Fibroblast of peridontal ligament (primary cell): ENCODE data around the gene MAML3.

ENCODE experiments used
- DNase-seq: peaks from one replicate; pipeline ENCODE4 v3.0.0-alpha.2; 2010; ENCODE audit errors: extremely low read depth

The MAML3 gene

DNA sequence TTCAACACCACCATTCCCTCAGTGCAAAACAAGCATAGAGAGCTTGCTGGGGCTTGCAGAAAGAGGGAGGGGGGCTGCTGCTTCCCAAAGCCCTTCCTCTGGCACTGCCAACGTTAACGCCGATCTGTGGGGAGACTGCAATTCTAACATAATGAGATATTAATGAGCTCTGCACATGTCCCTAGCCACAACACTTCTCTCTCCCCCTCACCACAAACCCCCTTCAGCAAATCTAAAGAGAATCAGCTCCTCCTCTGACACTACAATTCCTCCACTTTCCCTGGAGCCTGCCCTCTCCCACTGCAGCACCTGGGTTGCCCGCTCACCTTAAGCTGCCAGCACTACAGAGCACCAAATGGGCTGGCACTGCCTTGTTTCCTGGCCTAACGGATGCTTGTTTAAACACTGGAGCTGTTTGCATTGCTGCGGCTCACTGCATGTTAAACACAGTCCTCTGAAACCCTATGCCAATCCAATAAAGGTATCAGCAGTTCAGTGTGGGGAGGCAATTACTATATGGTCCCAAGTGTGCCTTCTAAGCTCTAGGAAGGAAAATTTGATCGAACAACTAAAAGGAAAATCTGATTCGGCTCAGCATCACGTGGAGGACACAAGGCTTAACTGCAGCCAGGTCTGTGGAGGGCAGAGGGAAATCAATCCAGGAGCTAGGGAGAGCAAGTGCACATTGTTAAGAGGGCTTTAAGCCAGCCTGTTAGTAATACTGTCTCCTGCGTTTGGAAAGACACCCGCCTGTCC lies 232.4 kb downstream of the MAML3 start:
- no peak for DNase-seq

DNA sequence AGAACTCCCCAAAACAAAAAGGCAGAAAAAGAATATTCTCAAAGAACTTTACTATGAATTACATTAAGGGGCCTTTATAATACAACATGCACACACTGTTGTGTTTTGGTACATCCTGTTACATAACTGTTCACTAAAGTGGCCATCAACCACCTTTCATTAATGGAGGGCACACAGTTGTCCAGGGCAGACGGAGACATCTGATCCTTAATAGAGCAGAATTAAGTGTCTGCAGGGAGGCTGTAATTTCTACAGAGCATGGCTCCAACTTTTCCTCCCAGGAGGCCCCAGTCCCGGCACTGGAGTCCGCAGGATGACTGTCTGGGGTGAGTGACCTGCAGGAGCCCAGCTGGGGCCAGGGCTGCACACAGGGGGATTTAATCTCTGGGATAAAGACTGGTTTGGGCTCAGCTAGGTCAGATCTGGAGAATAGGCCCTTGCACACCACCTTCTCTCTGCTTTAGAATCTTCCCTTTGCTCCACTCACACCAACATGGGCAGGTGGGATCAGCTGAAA lies 233.4 kb downstream of the MAML3 start:
- no peak for DNase-seq

DNA sequence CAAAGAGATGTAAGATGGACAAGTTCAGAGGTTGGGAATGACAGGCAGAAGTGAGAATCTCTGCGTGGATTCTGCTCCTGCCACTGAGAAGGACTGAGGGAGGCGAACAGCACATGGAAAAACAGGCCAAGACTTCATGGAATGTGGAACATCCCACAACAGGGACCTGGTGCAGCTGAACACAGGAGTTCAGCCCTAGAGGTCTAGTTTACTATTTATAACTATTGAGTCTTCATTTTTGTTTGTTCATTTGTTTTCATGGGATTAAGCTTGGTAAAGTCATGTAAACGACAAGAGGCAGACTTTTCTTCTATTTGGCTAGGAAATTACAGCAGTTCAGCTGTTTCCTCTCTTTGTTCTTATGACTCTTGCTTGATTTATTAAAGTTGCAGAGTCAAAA lies 234.5 kb downstream of the MAML3 start:
- DNase-seq, result peak; percentile 62

DNA sequence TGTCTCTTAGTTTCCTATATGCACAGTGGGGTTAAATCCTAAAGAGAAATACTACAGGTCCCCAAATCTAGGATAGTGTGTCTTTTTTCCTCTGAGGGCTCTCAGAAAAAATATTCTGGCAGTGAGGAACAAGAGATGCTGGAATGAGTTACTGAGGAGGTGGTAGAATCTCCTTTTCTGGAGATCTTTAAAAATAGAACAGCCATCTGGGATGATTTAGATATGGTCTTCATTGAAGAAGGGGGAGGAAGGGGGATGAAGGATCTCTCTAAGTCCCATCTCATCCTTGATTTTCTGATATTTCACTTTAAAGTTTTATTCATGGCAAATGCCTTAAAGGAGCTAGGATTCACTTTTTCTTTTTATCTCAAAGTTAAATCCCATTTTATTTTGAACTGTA lies 235.0 kb downstream of the MAML3 start:
- DNase-seq, result peak; percentile 63

DNA sequence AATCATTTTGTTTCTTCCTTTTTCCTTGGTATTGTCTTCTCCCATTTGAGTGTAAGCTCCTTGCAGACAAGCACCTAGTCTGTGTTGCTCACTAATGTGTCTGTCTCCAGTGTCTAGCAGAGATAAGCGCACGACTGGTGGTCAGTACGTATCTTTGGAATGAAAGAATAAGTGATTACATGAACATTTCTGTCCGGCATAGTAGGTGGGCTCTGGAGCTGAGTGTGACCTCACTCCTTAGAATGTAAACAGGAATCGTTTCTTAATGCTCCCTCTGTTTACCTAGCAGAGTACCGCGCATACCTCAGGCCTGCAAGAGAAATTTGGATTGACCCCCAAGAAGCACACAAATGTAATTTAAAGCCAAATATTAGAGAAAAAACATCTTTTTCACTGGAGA lies 235.4 kb downstream of the MAML3 start:
- no peak for DNase-seq

DNA sequence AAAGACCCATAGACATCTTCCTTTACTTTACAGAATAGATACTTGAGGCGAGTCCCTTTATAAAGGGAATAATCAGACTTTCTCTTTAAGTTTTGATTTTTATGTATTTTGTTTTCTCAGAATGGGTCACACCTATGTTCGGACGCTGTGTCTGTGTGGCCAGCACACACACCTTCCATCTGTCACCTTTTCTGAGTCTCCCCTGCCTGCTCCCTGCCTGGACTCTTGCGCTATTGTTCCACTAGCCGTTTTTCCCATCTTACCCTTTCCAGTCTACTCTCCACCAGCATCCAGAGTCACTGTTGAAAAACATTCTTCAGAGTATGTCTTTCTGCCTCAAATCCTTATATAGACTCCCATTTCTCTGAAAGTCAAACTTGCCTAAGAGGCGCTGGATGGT lies 236.1 kb downstream of the MAML3 start:
- no peak for DNase-seq

DNA sequence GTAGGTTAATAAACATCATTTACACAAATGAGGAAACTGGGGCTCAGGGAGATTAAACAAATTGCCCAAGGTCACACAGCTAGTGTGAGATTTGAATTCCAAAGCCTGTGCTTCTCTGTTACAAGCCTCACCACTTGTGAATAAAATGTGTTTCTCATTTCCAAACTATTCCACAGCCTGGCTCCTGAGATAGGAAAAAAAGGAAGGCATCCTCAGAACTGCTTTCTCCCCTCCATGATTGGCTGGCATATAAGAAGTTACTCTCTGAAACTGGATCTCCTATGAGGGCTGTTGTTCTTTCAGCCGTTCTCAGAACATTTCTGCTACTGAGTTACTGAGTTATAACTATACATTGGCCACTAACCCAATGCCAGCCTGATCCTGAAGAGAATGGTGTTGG lies 237.9 kb downstream of the MAML3 start:
- peak; percentile 61 for DNase-seq

DNA sequence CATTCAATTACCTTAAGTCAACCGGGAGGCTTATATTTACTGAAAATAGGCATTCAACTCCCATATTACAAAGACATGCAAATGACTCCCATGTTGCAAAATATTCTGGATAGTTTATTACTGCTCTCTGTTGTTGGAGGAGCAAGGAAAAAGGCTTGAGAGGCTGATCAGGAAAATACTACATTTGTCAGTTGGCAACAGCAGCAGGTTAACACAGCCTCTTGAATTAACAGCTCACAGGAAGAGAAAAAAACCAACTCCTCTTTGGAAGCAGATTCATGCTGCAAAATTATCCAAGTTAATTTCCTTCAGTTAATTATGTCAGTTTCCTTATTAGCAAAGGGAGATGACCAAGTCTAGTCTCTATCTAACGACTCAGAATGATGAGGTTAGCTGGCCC lies 238.9 kb downstream of the MAML3 start:
- DNase-seq, result no peak

DNA sequence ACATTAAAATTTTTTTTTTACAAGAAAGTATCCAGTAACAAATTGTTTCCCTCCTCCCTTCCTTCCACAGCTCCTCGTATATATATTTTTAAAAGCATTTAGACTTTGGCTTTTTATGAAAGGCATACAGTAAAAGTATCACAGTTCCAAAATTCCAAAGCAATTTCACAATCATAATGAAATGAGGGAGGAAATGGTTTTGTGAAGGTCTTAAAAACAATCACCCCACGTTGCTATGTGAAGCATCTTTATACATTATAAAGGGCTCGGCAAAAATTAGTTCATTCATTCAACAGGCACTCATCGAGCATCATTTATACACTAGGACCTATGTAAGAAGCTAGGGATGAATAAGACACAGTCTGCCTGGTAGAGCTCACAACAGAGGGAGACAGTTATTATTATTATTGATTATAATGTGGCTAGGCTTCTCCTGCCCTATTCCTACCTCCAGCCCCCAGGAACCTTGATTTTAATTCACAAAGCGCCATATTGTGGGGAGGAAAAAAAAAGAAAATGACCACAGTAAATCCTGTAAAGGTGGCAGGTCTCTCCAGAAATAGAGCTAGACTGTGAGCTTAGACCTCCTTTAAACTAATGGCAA lies 239.9 kb downstream of the MAML3 start:
- peak; percentile 84 for DNase-seq

DNA sequence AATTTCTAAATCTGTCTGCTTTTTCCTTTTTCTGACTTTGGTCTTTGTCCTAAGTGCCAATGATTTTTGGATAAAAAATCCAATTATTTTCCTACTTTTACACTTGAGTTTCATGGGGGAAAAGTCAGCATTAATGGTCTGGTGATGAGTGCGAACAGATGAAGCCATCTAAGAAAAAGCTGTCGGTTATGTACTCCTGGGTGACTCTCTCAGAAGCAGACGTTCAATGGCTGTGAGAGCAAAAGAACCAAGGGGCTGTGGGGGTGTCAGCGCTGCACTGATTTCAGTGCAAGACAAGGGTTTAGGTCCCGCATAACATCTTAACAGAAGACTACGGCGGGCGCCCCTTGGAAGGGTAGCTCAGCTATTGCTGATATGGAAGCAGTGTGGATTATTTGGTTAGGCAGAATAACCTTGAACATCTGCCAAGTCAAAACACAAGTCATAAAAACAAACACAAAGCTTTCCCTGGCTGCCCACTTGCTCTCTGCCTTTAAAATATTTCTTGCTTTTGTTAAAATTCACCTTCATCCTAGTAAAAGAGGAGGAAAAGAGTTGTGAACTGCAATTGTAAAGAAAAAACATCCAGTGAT lies 240.5 kb downstream of the MAML3 start:
- DNase-seq, result peak; percentile 57

DNA sequence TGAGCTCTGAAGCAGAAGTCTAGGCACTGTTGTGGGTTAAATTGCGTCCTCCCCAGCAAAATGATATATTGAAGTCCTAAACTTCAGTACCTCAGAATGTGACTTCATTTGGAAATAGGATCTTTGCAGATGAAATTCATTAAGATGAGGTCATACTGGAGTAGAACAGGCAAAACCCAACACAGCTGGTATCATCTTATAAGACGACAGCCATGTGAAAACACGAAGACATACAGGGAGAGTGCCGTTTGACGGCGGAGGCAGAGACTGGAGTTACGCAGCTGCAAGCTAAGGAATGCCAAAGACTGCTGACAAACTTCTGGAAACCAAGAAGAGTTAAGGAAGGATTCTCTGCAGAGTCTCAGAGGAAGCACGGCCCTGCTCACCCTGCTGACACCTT lies 241.5 kb downstream of the MAML3 start:
- DNase-seq, result peak; percentile 31

DNA sequence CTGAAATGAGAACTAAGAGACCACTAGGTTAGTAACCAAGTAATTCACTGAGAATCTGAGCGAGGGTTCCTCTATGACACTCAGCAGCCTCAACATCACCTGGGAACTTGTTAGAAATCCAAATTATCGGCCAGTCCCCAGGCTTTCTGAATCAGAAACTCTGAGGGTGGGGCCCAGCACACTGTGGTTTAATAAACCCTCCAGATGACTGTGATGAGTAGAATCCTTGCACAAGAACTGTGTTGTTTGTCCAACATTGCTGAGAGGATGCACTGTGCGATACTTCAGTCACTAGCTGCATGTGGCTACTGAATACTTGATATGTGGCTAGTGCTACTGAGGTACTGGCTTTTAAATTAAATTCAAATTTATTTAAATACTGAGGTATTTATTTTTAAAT lies 243.9 kb downstream of the MAML3 start:
- peak; percentile 13 for DNase-seq

DNA sequence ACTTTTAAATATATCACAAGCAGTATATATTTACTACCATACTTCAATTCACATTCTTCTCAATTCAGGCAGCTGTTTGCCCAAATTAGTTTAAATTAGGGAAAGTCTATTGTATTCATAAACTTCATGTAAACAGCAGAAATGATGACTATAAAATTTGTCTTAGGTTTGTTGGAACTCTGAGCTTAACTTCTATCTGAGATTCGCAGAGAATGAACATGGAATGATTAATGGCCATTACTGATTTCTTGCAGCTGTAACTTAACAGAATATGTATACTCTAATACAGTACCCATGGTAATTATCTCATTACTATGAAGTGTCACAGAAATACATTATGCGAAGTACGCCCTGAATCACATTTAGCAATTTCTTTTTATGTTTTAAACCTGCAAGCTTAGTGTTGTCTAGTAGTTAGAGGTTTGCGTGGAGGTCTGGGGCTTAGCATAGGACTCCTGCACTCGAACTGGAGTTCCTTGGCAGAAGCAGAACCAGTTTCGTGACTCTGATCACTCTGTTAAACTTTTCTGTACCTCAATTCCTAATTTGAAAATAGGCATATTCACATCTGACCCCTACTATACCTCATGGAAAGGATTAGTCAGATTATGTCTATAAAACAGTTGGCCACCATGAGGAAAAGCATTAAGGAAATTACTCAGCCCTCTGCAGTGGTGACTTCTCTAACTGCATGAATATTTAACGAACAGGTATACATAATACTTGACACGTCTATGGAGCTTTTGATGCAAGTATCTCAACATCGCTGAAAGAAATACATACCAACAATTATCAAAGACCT lies 245.1 kb downstream of the MAML3 start:
- no peak for DNase-seq

DNA sequence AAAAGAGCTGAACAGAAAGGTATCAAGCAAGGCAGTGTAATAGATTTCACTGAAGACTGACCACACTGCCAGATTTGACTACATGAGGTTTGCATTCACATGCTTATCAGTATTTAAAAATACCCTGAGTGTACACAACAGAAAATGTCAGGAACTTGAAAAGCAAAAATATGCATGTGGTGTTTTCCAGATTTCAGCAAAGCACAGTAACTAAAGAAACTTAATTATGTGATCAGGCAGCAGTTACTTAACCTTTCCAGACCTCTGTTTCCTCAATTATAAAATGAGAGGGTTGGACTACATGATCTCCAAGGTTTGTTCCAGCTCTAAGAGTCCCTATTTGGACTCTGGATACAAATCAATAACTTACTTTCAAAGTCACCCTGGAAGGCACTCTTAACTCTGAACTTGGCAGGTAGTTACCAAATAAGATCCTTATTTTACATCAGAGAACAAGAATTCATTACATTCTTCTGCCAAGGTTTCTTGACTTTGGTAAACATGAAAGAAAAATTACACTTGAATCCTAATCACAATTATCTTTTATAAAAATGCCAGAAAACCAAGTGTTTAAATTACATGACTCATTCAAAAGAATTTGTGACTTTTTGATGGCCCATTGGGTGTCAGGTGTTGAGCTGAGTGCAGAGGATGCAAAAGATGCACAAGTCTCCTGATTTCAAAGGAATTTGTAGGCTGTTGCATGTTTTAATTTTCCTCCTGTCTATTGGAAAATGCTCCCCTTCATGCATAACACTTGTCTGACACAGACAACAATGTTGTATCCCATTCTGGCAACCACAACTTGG lies 246.8 kb downstream of the MAML3 start:
- DNase-seq, result peak; percentile 27

DNA sequence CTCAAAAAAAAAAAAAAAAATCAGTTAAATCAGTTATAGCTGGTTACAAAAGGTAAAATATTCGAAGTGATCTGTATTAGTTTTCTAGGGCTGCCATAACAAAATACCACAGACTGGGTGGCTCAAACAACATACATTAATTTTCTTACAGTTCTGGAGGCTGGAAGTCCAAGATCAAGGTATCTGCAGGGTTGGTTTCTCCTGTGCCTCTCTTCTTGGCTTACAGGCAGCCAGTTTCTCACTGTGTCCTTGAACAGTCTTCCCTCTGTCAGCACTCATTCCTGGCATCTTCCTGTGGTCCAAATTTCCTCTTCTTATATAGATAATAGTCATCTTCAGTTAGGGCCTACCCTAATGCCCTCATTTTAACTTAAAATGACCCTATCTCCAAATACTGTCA lies 248.5 kb downstream of the MAML3 start:
- no peak for DNase-seq

DNA sequence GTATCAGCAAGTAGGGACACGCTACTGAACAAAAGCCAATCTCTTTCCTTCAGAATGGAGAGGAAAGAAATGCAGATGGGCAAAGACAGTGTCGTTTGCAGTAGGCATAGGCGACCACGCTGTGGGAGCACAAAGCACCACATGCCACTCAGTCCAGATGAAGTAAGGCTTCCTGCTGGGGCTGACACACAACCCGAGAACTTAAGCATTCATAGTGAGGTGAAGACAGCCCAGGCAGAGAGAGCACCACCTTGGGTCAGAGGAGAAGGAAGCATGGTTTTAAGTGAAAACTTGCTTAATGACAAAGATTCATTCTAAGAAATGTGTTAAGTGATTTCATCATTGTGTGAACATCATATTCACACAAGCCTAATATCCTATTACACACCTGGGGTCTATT lies 249.6 kb downstream of the MAML3 start:
- no peak for DNase-seq

DNA sequence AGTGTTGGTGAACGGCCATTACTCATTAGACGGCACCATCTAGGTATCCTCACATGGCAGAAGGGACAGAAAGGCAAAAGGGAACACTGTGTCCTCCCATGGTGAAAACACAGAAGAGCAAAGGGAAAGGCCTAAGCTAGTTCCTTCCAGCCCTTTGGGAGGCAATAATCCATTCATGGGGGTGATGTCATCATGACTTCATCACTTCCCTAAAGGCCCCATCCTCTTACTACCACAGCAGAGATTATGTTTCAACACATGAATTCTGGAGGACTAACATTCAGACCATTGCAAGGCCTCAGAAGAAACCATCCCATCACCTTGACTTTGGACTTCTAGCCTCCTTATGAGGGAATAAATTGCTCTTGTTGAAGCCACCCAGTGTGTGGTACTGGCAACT lies 250.1 kb downstream of the MAML3 start:
- DNase-seq, result peak; percentile 27

DNA sequence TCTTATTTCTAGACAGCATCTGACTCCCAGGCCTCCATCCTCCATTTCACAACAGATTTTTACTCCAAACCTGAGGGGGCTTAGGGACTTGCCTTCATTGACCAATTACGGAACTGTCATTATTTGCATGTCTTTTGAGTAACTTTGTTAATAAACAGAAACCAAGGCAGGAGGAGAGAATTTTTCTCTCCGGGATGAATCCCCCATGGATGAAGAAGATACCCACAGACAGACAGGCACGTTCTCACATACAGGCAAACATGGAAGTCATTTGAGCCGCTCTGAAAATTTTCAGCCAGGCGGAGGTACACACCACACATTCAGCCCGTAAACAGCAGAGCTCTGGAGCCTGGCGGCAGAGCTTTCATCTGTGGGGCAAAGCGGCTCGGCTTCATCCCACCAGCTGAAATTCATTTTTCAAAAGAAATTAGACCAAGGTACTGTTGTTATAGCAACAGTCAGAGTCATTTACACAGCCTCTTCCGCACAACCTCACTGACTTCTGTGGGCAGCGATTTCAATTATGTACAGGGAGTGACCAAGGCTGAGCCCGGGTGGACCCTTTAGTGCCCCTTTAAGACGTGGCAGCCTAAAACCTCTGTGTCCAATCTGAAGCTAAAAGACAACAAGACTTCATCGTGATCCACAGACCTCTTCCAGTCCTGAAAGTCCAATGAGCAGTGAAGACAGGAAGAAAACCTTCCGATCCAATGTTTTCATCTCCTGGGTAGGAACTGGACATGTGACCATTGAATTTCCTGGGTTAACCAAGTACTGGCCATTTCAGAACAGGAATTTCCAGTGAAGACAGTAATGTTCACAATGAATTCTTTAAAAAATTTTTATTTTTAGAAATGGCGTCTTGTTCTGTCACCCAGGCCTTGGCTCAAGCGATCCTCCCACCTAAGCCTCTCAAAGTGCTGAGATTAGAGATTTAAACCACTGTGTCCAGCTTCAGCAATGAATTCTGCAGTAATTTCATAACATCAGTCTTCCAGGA lies 251.4 kb downstream of the MAML3 start:
- peak; percentile 50 for DNase-seq

DNA sequence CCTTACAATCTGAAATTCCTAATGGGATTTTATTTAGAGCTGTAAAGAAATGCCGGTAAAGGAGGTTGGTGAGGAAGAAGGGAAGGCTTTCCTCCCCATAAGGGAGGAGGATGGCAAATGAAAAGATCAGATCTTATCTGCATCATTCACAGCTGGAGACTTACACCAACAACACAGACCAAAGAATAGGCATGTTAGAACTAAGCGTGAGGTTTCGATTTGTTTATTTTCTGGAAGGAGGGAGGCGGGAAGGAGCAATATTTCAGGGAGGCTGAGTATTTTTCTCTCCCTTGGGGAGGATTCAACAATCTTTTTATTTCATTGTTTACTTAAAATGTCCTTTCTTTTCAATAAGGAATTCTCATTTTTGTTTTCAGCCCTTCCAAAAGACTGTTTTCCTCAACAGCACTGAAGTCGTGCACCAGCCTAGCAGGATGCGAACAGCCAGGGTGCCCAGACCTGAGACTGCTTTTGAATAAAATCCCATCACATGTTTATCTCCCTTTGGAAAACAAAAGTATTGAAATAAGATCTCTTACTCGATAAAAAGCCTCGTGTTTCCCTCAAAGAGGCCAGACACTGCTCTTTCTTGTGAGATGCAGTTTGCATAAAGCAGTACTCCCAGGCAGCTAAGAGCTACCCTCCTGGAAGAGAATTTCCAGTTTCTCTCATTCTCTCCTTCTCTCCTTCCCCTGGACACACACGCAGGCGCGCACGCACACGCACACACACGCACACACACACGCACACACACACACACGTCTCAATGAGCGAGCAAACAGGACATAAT lies 252.3 kb downstream of the MAML3 start:
- DNase-seq, result peak; percentile 63
